Bronchus fibroblast of lung (primary cell): Measurements from ENCODE around the gene CX3CR1. TPM values are rescaled to one million over a fixed set of nuclear protein-coding genes. Genes with fewer than 3 reads are reported as not detected.

Experiments
- total RNA-seq: library from RNA; depleted of rRNA; stranded (reverse); fragments of >200 nt; gene quantifications from 2 replicates; pipeline ENCODE4 v1.2.3, GENCODE V29; 2015

Gene CX3CR1, protein sequence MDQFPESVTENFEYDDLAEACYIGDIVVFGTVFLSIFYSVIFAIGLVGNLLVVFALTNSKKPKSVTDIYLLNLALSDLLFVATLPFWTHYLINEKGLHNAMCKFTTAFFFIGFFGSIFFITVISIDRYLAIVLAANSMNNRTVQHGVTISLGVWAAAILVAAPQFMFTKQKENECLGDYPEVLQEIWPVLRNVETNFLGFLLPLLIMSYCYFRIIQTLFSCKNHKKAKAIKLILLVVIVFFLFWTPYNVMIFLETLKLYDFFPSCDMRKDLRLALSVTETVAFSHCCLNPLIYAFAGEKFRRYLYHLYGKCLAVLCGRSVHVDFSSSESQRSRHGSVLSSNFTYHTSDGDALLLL
- 0.15 TPM in 1 of 2 replicates, not detected in the other for total RNA-seq

DNA sequence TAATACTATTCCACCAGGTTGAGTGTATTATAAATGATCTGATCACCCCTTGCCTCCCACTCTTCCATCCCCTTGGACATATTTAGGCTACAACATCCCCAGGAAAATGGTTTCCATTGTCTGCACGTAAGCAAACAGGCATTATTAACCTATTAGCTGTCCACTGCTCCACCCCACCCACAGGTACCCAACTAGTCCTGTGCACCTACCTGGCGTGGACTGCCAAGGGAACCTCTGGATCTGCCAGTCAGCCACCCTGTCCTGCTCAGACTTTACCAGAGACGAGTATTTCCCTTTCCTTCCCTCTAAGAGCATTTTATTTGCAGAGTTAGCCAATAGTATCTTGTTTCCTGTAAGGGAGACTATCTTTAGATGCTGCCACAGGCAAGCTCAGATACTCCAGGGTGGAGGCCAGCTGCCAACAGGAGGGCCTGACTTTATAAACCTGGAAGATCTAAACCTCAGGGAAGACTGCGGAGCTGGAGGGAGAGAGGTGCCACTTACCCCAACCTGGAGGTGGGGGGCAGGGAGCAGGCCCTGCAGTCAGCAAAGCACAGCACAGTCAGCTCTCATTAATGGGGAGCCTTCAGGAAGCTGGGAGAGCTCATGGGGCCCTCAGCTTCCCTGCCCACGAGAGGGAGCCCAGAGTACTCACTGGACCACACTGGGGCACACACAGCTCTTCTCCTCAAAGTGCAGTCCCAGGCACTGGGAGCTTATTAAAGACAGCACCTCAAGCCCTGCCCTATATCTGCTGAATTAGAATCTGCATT lies at the start of gene CX3CR1:
TSS of gene CX3CR1 (minus strand) at position 292 of the 773 bp plus-strand sequence. CDS start 13,527 bp downstream, outside the sequence.

DNA sequence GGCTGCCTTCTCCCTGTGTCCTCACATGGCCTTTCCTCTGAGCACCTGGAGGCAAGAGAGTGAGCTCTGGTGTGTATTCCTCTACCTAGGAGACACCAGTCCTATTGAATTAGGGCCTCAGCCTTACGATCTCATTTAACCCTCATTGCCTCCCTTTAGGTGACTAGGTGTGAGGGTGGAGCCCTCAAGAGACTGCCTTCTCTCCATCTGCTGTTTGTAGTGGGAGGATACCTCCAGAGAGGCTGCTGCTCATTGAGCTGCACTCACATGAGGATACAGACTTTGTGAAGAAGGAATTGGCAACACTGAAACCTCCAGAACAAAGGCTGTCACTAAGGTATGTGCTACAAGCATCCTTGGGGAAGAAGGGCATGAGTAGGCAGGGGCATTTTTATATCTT lies 49.7 kb upstream of the CX3CR1 start, which contains the start of gene CCR8:
TSS of gene CCR8 (plus strand) at position 217 of the 400 bp plus-strand sequence. CDS start 2,623 bp downstream, outside the sequence.

Other genes starting within 250 kb of the CX3CR1 start
- not detected in 2 replicates for gene SCN11A, start 228.1 kb downstream of the CX3CR1 start, total RNA-seq
- 15.6 and 17.7 TPM in 2 replicates for gene WDR48, start 228.0 kb downstream of the CX3CR1 start, total RNA-seq
- 25.3 and 32.3 TPM in 2 replicates for gene GORASP1, start 172.4 kb downstream of the CX3CR1 start, total RNA-seq
- gene TTC21A, start 172.4 kb downstream of the CX3CR1 start, total RNA-seq: 0.59 and 0.84 TPM in 2 replicates
- 3.1 and 3.9 TPM in 2 replicates for gene CSRNP1, start 126.4 kb downstream of the CX3CR1 start, total RNA-seq
- gene XIRP1, start 87.4 kb downstream of the CX3CR1 start, total RNA-seq: not detected in 2 replicates
- gene CCR8, start 49.7 kb upstream of the CX3CR1 start, total RNA-seq: not detected in 2 replicates
- 21.0 and 22.1 TPM in 2 replicates for gene SLC25A38, start 103.3 kb upstream of the CX3CR1 start, total RNA-seq
- 2,567 and 2,759 TPM in 2 replicates for gene RPSA, start 126.7 kb upstream of the CX3CR1 start, total RNA-seq
- gene MOBP, start 187.6 kb upstream of the CX3CR1 start, total RNA-seq: not detected in 2 replicates